Measurements from ENCODE around the gene CHD1L.

The CHD1L gene

GRCh38 chr1:147260956-147261355 lies 18.5 kb downstream of the CHD1L start:
- TF ChIP-seq MAX (IDR thresholded peaks at IDR 0.05) (no peak), FOXM1 (IDR thresholded peaks at IDR 0.05; ENCODE audit: borderline replicate concordance, low read depth) (no peak), CEBPB (IDR thresholded peaks at IDR 0.05) (no peak), ZBTB7A (IDR thresholded peaks at IDR 0.05; ENCODE audit: low read depth) (no peak), USF1 (IDR thresholded peaks at IDR 0.05) (no peak), EGR1 (IDR thresholded peaks at IDR 0.05) (no peak), TAF1 (IDR thresholded peaks at IDR 0.05; ENCODE audit: low read depth) (no peak), TCF12 (IDR thresholded peaks at IDR 0.05; ENCODE audit: low read depth) (no peak), REST (IDR thresholded peaks at IDR 0.05; ENCODE audit: low read depth) (no peak), NFIC (IDR thresholded peaks at IDR 0.05) (no peak), YY1 (IDR thresholded peaks at IDR 0.05; ENCODE audit: low read depth) (no peak)

- no peak for TF ChIP-seq USF1 (IDR thresholded peaks at IDR 0.05)
- no peak for TF ChIP-seq TCF12 (IDR thresholded peaks at IDR 0.05; ENCODE audit: low read depth)
- no peak for TF ChIP-seq ZBTB7A (IDR thresholded peaks at IDR 0.05; ENCODE audit: low read depth)
Observed at GRCh38 chr1:147264158-147264768, 21.8 kb downstream of the CHD1L start.

GRCh38 chr1:147266381-147266780 lies 23.9 kb downstream of the CHD1L start:
- TF ChIP-seq NFIC (IDR thresholded peaks at IDR 0.05) (no peak), TCF12 (IDR thresholded peaks at IDR 0.05; ENCODE audit: low read depth) (no peak), FOXM1 (IDR thresholded peaks at IDR 0.05; ENCODE audit: borderline replicate concordance, low read depth) (no peak), USF1 (IDR thresholded peaks at IDR 0.05) (no peak), TAF1 (IDR thresholded peaks at IDR 0.05; ENCODE audit: low read depth) (no peak), REST (IDR thresholded peaks at IDR 0.05; ENCODE audit: low read depth) (no peak)

GRCh38 chr1:147267711-147268110 lies 25.2 kb downstream of the CHD1L start:
- no peak for TF ChIP-seq EGR1 (IDR thresholded peaks at IDR 0.05)

- no peak for TF ChIP-seq USF1 (IDR thresholded peaks at IDR 0.05)
- no peak for TF ChIP-seq EP300 (IDR thresholded peaks at IDR 0.05; ENCODE audit: borderline replicate concordance)
- TF ChIP-seq MAX (IDR thresholded peaks at IDR 0.05), result no peak
- TF ChIP-seq FOXM1 (IDR thresholded peaks at IDR 0.05; ENCODE audit: borderline replicate concordance, low read depth), result no peak
- no peak for TF ChIP-seq TCF12 (IDR thresholded peaks at IDR 0.05; ENCODE audit: low read depth)
- TF ChIP-seq ZBTB7A (IDR thresholded peaks at IDR 0.05; ENCODE audit: low read depth), result no peak
- no peak for TF ChIP-seq TEAD4 (IDR thresholded peaks at IDR 0.05)
- TF ChIP-seq RAD21 (IDR thresholded peaks at IDR 0.05; ENCODE audit: low read depth), result no peak
- TF ChIP-seq CREB1 (IDR thresholded peaks at IDR 0.05; ENCODE audit: low read depth), result no peak
- no peak for TF ChIP-seq REST (IDR thresholded peaks at IDR 0.05; ENCODE audit: low read depth)
- TF ChIP-seq EGR1 (IDR thresholded peaks at IDR 0.05), result no peak
- TF ChIP-seq TAF1 (IDR thresholded peaks at IDR 0.05; ENCODE audit: low read depth), result no peak
- TF ChIP-seq NFIC (IDR thresholded peaks at IDR 0.05), result no peak
Observed at GRCh38 chr1:147270721-147271120, 28.2 kb downstream of the CHD1L start.

Data from Ishikawa (cell line).